HL-60 (cell line): Measurements from ENCODE around the gene ABCC5.

ENCODE experiments used
- CTCF ChIP-seq: IDR thresholded peaks from one replicate; pipeline ENCODE4 v1.5.1; 2011; ENCODE audit warnings: low read length, control low read depth, inconsistent platforms; ENCODE audit not compliant: insufficient read depth
- GABPA ChIP-seq: IDR thresholded peaks from 2 replicates; pipeline ENCODE4 v1.6.1; 2012; ENCODE audit warnings: low read depth
- POLR2AphosphoS5 ChIP-seq: IDR thresholded peaks from 2 replicates; pipeline ENCODE4 v1.6.1; 2012; ENCODE audit warnings: low read depth

- no peak for TF ChIP-seq CTCF
- no peak for TF ChIP-seq POLR2AphosphoS5
- TF ChIP-seq GABPA, result no peak
Observed at GRCh38 chr3:183927059-183927458, 90.6 kb downstream of the ABCC5 start.
